Lower leg skin (tissue), 3 donors: ENCODE results near the gene ZNFX1.

Experiments
- POLR2A ChIP-seq, 2 donors: fragments of 450-650 bp; IDR thresholded peaks; one replicate each; pipeline ENCODE4 v1.6.1; 2016 to 2017; ENCODE audit warnings: antibody characterized with exemption in 2 of 2, mild to moderate bottlenecking in 1 of 2, moderate library complexity in 1 of 2
- TF ChIP-seq, protein P1 (sequence below), 3 donors: fragments of 450-650 bp; IDR thresholded peaks; one replicate each; pipeline ENCODE4 v1.5.1; 2016; ENCODE audit warnings: antibody characterized with exemption in 3 of 3, mild to moderate bottlenecking in 3 of 3, moderate library complexity in 2 of 3

DNA sequence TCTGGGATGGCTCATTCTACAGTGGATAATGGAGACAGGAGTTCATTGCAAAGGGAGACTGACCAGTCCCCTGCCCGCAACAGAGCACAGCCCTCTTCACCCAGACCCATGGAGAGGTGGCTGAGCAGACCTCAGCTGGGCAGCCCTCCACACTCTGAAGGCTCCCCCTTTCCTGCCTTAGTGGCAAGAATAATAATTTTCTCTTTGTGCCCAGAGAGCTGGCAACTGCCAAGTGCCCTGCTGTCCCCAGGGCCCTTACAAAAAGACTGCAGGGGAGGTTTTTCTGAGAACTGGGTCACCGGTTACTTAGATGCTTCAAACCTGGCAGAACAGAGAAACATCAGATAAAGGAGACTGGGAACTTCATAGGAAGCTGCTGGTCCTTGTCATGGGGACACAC is 35.4 kb upstream of the ZNFX1 start:
- no peak for TF ChIP-seq POLR2A (IDR thresholded peaks at IDR 0.05)
- TF ChIP-seq, protein P1, sequence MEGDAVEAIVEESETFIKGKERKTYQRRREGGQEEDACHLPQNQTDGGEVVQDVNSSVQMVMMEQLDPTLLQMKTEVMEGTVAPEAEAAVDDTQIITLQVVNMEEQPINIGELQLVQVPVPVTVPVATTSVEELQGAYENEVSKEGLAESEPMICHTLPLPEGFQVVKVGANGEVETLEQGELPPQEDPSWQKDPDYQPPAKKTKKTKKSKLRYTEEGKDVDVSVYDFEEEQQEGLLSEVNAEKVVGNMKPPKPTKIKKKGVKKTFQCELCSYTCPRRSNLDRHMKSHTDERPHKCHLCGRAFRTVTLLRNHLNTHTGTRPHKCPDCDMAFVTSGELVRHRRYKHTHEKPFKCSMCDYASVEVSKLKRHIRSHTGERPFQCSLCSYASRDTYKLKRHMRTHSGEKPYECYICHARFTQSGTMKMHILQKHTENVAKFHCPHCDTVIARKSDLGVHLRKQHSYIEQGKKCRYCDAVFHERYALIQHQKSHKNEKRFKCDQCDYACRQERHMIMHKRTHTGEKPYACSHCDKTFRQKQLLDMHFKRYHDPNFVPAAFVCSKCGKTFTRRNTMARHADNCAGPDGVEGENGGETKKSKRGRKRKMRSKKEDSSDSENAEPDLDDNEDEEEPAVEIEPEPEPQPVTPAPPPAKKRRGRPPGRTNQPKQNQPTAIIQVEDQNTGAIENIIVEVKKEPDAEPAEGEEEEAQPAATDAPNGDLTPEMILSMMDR (IDR thresholded peaks at IDR 0.05): no peak
